Epidermal melanocyte (primary cell): Measurements from ENCODE around the gene NPB.

Experiments
- DNase-seq: peaks from one replicate; pipeline ENCODE4 v3.0.0; 2011; ENCODE audit warnings: low spot score; ENCODE audit not compliant: insufficient read length

Gene NPB

GRCh38 chr17:81902023-81902652 is at the start of gene NPB:
Gene NPB, plus strand, starts transcription at chr17:81902238. Its CDS starts 40 bp downstream, at chr17:81902278.
- DNase-seq = no peak

GRCh38 chr17:81854974-81855774 is 46.9 kb upstream of the NPB start:
- no peak for DNase-seq

- DNase-seq = no peak
Measured at GRCh38 chr17:81858170-81858966, 43.7 kb upstream of the NPB start.

- DNase-seq = no peak
Measured at GRCh38 chr17:81858967-81859905, 42.8 kb upstream of the NPB start.

GRCh38 chr17:81859906-81860755 is 41.9 kb upstream of the NPB start, which contains the start of gene P4HB:
Gene P4HB, minus strand, starts transcription at chr17:81860535. Its CDS starts 64 bp downstream, at chr17:81860471.
- DNase-seq = no peak

GRCh38 chr17:81860756-81861568 is 41.1 kb upstream of the NPB start:
- DNase-seq = peak; percentile 99

- DNase-seq = no peak
Measured at GRCh38 chr17:81863123-81863675, 38.8 kb upstream of the NPB start.

- DNase-seq = no peak
Measured at GRCh38 chr17:81863833-81864768, 37.9 kb upstream of the NPB start.

- DNase-seq = no peak
Measured at GRCh38 chr17:81865358-81865732, 36.7 kb upstream of the NPB start.

- DNase-seq = peak; percentile 1
Measured at GRCh38 chr17:81865733-81866439, 36.2 kb upstream of the NPB start.

GRCh38 chr17:81866440-81867169 is 35.4 kb upstream of the NPB start:
- DNase-seq = no peak

GRCh38 chr17:81867170-81867990 is 34.7 kb upstream of the NPB start:
- peak; percentile 13 for DNase-seq

GRCh38 chr17:81867991-81868673 is 33.9 kb upstream of the NPB start:
- DNase-seq = no peak

- peak; percentile 6 for DNase-seq
Measured at GRCh38 chr17:81868674-81869220, 33.3 kb upstream of the NPB start.
